Tibial artery (tissue), 4 donors: ENCODE measurements around the gene FOXR1.

Experiments used
- DNase-seq, 2 donors: peaks; one replicate each; pipeline ENCODE4 v3.0.0-alpha.2; 2019
- H3K27ac ChIP-seq, 2 donors: fragments of 200-600 bp; sonication (generic) in 1 of 2; 1 replicate in 1 of 2; 2 replicates in 1 of 2; pipeline ENCODE4 v1.5.1; 2018 to 2019; ENCODE audit warnings: mild to moderate bottlenecking in 1 of 2
- H3K27me3 ChIP-seq, 2 donors: fragments of 200-600 bp; sonication (generic) in 1 of 2; one replicate each; pipeline versions ENCODE4 v1.5.1 to v1.6.0; 2016 to 2019
- H3K36me3 ChIP-seq, 3 donors: fragments of 200-600 bp; sonication (generic) in 2 of 3; one replicate each; pipeline ENCODE4 v1.5.1; 2016 to 2019; ENCODE audit warnings: mild to moderate bottlenecking in 2 of 3
- H3K4me1 ChIP-seq, 4 donors: fragments of 200-600 bp; sonication (generic) in 2 of 4; 1 replicate in 3 of 4; 2 replicates in 1 of 4; pipeline ENCODE4 v1.5.1; 2016 to 2019
- H3K4me3 ChIP-seq, 2 donors: fragments of 200-600 bp; sonication (generic) in 1 of 2; 1 replicate in 1 of 2; 2 replicates in 1 of 2; pipeline ENCODE4 v1.5.1; 2018 to 2019; ENCODE audit warnings: mild to moderate bottlenecking in 2 of 2
- H3K9me3 ChIP-seq, 3 donors: fragments of 200-600 bp; sonication (generic) in 1 of 3; one replicate each; pipeline ENCODE4 v1.5.1; 2016 to 2019
- intact Hi-C: fragments of 100-400 bp; cut with DNase I; formaldehyde crosslinking; loops from one replicate; pipeline ENCODE4 v1.15.0; 2023; ENCODE audit warnings: low total_unique reads
- TF ChIP-seq, protein P1 (sequence below), 2 experiments: fragments of 200-600 bp in 1 of 2; fragments of 450-650 bp in 1 of 2; IDR thresholded peaks; one replicate each; pipeline ENCODE4 v1.5.1; 2017 to 2019; ENCODE audit warnings: antibody characterized with exemption in 2 of 2, mild to moderate bottlenecking in 1 of 2, moderate library complexity in 1 of 2

Gene FOXR1

DNA sequence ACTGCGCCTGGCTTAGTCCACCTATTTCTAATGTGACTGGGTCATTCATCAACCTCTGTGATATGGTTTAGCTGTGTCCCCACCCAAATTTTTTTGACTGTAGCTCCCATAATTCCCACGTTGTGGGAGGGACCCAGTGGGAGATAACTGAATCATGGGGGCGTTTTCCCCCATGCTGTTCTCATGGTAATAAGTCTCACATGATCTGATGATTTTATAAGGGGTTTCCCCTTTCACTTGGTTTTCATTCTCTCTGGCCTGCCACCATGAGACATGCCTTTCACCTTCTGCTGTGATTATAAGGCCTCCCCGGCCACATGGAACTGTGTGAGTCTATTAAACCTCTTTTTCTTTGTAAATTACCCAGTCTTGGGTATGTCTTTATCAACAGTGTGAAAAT is 35.1 kb downstream of the FOXR1 start:
- TF ChIP-seq, protein P1, sequence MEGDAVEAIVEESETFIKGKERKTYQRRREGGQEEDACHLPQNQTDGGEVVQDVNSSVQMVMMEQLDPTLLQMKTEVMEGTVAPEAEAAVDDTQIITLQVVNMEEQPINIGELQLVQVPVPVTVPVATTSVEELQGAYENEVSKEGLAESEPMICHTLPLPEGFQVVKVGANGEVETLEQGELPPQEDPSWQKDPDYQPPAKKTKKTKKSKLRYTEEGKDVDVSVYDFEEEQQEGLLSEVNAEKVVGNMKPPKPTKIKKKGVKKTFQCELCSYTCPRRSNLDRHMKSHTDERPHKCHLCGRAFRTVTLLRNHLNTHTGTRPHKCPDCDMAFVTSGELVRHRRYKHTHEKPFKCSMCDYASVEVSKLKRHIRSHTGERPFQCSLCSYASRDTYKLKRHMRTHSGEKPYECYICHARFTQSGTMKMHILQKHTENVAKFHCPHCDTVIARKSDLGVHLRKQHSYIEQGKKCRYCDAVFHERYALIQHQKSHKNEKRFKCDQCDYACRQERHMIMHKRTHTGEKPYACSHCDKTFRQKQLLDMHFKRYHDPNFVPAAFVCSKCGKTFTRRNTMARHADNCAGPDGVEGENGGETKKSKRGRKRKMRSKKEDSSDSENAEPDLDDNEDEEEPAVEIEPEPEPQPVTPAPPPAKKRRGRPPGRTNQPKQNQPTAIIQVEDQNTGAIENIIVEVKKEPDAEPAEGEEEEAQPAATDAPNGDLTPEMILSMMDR (IDR thresholded peaks at IDR 0.05): no peak
- Histone ChIP-seq H3K4me1 (no peaks in the 10 kb centered on the region), H3K4me3 (no peak overlapping the region), H3K27me3 (no peaks in the 10 kb centered on the region), H3K27ac (no peak overlapping the region), H3K9me3 (no peaks in the 10 kb centered on the region), H3K36me3 (peaks cover 50 to 99% (median 71%) of the 10 kb centered on the region in 3 donors)
- DNase-seq: no peak
- intact Hi-C loops: no loop called here

GRCh38 chr11:119011476-119012053 is 40.0 kb downstream of the FOXR1 start:
- peaks cover 66 to 99% (median 92%) of the 10 kb centered on the region in 3 donors for H3K36me3 ChIP-seq
- H3K4me1 ChIP-seq: peaks cover 0 to 11% (median 9%) of the 10 kb centered on the region in 4 donors
- no peak overlapping the region for H3K27ac ChIP-seq
- H3K27me3 ChIP-seq: no peaks in the 10 kb centered on the region
- no peaks in the 10 kb centered on the region for H3K9me3 ChIP-seq
- no peak for DNase-seq
- H3K4me3 ChIP-seq: no peak overlapping the region
- TF ChIP-seq, protein P1 (IDR thresholded peaks at IDR 0.05): no peak
- intact Hi-C loops: no loop called here

DNA sequence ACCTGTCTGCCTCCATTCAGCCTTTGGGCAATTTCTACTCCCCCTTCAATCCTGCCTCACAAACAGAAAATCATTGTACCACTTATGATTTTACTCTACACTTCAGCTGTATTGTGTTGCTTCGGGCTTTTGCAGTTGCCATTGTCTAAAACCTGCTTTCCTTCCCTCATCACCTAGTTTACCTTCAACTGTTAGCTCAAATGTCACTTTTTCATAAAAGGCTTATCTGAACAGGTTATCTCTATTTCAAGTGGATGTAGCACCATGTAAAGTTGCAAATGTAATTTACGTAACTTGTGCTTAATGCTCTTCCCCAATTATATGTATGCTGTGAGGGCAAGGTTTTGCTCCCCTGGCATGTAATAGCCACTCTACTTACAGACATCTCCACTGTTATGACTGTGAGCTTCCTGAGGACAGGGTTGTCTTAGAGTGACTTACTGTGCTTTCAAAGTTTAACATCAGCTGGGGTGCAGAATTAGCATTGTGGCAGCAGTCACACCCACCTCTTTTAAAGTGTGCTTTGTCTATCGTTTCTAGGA is 41.1 kb downstream of the FOXR1 start:
- H3K36me3 ChIP-seq: peaks cover 60 to 88% (median 86%) of the 10 kb centered on the region in 3 donors
- TF ChIP-seq, protein P1 (IDR thresholded peaks at IDR 0.05): no peak
- DNase-seq: no peak
- H3K4me3 ChIP-seq: no peak overlapping the region
- H3K27me3 ChIP-seq: no peaks in the 10 kb centered on the region
- intact Hi-C loops: no loop called here
- peaks cover 0 to 22% (median 17%) of the 10 kb centered on the region in 4 donors for H3K4me1 ChIP-seq
- H3K27ac ChIP-seq: no peak overlapping the region
- H3K9me3 ChIP-seq: no peaks in the 10 kb centered on the region

- Histone ChIP-seq H3K4me1 (peaks cover 0 to 23% (median 18%) of the 10 kb centered on the region in 4 donors), H3K27me3 (no peaks in the 10 kb centered on the region), H3K4me3 (no peak overlapping the region), H3K27ac (no peak overlapping the region), H3K36me3 (peaks cover 53 to 72% (median 71%) of the 10 kb centered on the region in 3 donors), H3K9me3 (no peaks in the 10 kb centered on the region)
- intact Hi-C loops: no loop called here
- TF ChIP-seq, protein P1 (IDR thresholded peaks at IDR 0.05): no peak
- DNase-seq: no peak
These were observed 42.8 kb downstream of the FOXR1 start for GRCh38 chr11:119014209-119014924.

DNA sequence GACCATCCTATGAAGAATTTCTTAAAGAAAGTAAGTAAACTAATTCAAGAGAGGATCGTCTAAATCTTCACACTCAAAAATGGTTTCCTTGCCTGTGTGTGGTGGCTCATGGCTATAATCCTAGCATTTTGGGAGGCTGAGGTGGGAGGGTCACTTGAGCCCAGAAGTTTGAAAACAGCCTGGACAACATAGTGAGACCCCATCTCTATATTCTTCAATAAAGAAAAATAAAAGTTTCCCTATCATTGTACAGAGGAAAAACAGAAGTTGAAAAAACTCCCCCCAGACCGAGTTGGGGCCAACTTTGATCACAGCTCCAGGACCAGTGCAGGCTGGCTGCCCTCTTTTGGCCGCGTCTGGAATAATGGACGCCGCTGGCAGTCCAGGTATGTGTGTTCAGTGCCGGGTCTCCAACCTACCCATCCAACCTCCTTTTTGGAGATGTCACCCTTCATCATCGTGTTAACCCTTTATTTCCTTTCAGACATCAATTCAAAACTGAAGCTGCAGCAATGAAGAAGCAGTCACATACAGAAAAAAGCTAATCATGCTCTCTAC is 43.6 kb downstream of the FOXR1 start:
- H3K27ac ChIP-seq: no peak overlapping the region
- H3K9me3 ChIP-seq: no peaks in the 10 kb centered on the region
- DNase-seq: no peak
- peaks cover 53 to 65% (median 64%) of the 10 kb centered on the region in 3 donors for H3K36me3 ChIP-seq
- H3K4me3 ChIP-seq: no peak overlapping the region
- intact Hi-C loops: no loop called here
- peaks cover 0 to 31% (median 24%) of the 10 kb centered on the region in 4 donors for H3K4me1 ChIP-seq
- no peaks in the 10 kb centered on the region for H3K27me3 ChIP-seq
- TF ChIP-seq, protein P1 (IDR thresholded peaks at IDR 0.05): no peak
